Glutamatergic neuron (in vitro differentiated cells): ENCODE measurements around the gene COL15A1. TPM values are rescaled to one million over a fixed set of nuclear protein-coding genes. Genes with fewer than 3 reads are reported as not detected.

Experiments used
- DNase-seq: peaks from one replicate; pipeline ENCODE4 v3.0.0; 2022
- H3K27ac Mint-ChIP-seq: one replicate; pipeline ENCODE4 v1.8.0; 2020; ENCODE audit warnings: mild to moderate bottlenecking, mixed read lengths, inconsistent platforms; ENCODE audit not compliant: unreplicated experiment
- H3K27me3 Mint-ChIP-seq: one replicate; pipeline ENCODE4 v1.8.0; 2020; ENCODE audit warnings: mild to moderate bottlenecking, moderate library complexity, mixed read lengths, inconsistent platforms; ENCODE audit not compliant: unreplicated experiment
- H3K36me3 Mint-ChIP-seq: one replicate; pipeline ENCODE4 v1.8.0; 2020; ENCODE audit warnings: mild to moderate bottlenecking, mixed read lengths, inconsistent platforms; ENCODE audit not compliant: unreplicated experiment
- H3K4me1 Mint-ChIP-seq: one replicate; pipeline ENCODE4 v1.8.0; 2020; ENCODE audit warnings: mild to moderate bottlenecking, low read depth, mixed read lengths, inconsistent platforms; ENCODE audit not compliant: unreplicated experiment
- H3K4me3 Mint-ChIP-seq: one replicate; pipeline ENCODE4 v1.8.0; 2020; ENCODE audit warnings: mild to moderate bottlenecking, mixed read lengths, inconsistent platforms; ENCODE audit not compliant: unreplicated experiment
- H3K9me3 Mint-ChIP-seq: one replicate; pipeline ENCODE4 v1.8.0; 2020; ENCODE audit warnings: mild to moderate bottlenecking, moderate library complexity, mixed read lengths, inconsistent platforms; ENCODE audit not compliant: unreplicated experiment
- total RNA-seq: library from RNA; stranded (reverse); fragmentation: NEBNext Ultra II Directional; extraction: Animal tissue kit (Norgen Biotek cat#: 25700); gene quantifications from one replicate; pipeline ENCODE4 v1.2.1, GENCODE V29; 2021; ENCODE audit not compliant: unreplicated experiment
- TF ChIP-seq, protein P1 (sequence below): fragments of 200-600 bp; sonication (generic); IDR thresholded peaks from one replicate; pipeline ENCODE4 v1.5.0; 2021; ENCODE audit not compliant: partially characterized antibody, unreplicated experiment

Gene COL15A1
- total RNA-seq, 1 donor from 2014 or later: not detected

DNA sequence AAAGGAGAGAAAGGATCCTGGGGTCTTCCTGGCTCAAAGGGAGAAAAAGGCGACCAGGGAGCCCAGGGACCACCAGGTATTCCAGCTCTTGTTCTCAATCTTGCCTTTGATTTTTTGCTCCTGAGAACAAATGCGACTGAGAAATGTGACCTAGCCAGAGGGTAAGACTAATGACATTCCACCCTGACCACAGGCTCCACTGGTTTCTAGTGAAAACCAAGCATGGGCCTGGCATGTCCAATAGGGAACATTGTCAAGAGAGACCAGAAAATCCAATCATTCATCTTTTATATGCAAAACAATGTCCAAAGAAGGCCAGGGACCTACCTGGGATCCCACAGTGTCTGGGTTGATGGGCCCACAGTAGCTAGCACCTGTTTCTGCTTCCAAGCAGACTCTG lies 110.9 kb downstream of the COL15A1 start:
- no peaks in the 10 kb centered on the region for H3K4me1 Mint-ChIP-seq
- no peaks in the 10 kb centered on the region for H3K9me3 Mint-ChIP-seq
- H3K4me3 Mint-ChIP-seq: no peak overlapping the region
- no peak overlapping the region for H3K27ac Mint-ChIP-seq
- no peaks in the 10 kb centered on the region for H3K36me3 Mint-ChIP-seq
- peaks cover 5% of the 10 kb centered on the region for H3K27me3 Mint-ChIP-seq
- DNase-seq: no peak
- TF ChIP-seq, protein P1, sequence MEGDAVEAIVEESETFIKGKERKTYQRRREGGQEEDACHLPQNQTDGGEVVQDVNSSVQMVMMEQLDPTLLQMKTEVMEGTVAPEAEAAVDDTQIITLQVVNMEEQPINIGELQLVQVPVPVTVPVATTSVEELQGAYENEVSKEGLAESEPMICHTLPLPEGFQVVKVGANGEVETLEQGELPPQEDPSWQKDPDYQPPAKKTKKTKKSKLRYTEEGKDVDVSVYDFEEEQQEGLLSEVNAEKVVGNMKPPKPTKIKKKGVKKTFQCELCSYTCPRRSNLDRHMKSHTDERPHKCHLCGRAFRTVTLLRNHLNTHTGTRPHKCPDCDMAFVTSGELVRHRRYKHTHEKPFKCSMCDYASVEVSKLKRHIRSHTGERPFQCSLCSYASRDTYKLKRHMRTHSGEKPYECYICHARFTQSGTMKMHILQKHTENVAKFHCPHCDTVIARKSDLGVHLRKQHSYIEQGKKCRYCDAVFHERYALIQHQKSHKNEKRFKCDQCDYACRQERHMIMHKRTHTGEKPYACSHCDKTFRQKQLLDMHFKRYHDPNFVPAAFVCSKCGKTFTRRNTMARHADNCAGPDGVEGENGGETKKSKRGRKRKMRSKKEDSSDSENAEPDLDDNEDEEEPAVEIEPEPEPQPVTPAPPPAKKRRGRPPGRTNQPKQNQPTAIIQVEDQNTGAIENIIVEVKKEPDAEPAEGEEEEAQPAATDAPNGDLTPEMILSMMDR: no peak

DNA sequence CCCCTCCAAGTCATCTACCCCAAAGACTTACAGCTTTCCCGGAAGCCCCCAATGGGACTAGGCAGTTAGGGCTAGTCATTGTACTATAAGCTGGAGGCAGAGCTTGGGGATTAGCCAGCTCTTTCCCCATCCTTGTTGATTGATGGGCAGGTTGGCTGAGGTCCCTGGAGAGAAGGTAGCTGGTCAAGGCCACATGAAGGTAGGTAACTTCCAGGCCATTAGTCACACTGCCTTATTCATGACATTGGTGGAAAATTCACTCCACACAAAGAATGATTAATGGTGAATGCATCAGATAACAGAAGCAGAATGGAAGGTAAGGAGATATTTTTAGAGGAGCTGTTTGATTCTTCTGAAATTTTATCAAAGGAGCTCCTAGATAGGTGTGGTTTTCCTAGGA lies 111.7 kb downstream of the COL15A1 start:
- Mint-ChIP-seq H3K27me3 (peaks cover 5% of the 10 kb centered on the region), H3K4me3 (no peak overlapping the region), H3K9me3 (no peaks in the 10 kb centered on the region), H3K27ac (no peak overlapping the region), H3K36me3 (no peaks in the 10 kb centered on the region), H3K4me1 (no peaks in the 10 kb centered on the region)
- TF ChIP-seq, protein P1: no peak
- no peak for DNase-seq

DNA sequence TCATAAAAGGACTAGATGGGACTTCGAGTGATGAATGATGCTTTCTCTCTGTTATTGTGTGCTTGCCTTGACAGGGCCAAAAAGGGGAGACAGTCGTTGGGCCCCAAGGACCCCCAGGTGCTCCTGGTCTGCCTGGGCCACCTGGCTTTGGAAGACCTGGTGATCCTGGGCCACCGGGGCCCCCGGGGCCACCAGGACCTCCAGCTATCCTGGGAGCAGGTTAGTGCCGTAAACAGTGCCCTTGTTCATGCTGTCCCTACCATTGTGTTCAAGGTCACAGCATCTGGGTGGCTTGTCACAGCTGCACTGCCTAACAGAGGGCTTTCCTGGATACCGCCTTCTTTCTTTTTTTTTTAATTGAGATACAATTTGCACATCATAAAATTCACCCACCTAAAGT lies 112.5 kb downstream of the COL15A1 start:
- TF ChIP-seq, protein P1: no peak
- Mint-ChIP-seq H3K27me3 (peaks cover 5% of the 10 kb centered on the region), H3K4me3 (no peak overlapping the region), H3K36me3 (no peaks in the 10 kb centered on the region), H3K9me3 (no peaks in the 10 kb centered on the region), H3K27ac (no peak overlapping the region), H3K4me1 (no peaks in the 10 kb centered on the region)
- no peak for DNase-seq

DNA sequence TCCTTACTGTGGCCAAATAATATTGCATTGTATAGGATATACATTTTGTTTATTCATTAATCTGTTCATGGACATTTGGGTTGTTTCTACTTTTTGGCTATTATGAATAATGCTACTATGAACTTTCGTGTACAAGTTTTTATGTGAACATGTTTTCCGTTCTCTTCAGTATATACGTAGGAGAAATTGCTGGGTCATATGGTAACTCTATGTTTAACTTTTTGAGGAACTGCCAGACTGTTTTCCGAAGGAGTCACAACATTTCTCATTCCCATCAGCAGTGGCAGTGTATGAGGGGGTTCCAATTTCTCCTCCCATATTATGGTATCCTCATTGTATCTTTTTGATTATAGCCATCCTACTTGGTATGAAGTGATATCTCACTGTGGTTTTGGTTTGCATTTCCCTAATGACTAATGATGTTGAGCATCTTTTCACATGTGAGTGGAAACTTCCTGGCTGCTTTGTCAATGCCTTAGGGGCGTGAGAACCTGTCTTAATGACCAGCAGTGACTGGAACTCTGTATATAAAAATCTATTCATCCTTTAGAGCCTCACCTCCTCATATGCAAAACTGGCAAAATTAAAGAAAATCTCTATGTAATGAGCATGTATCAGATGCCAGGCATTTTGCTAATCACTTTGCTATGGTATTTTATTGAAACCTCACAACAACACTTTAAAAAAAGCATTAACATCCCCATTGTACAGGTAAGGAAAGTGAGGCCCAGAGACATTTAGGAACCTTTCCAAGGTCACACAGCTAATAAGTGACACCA lies 113.4 kb downstream of the COL15A1 start:
- no peaks in the 10 kb centered on the region for H3K4me1 Mint-ChIP-seq

More for the DNA sequence above, 113.4 kb downstream of the COL15A1 start:
- no peak overlapping the region for H3K27ac Mint-ChIP-seq
- no peaks in the 10 kb centered on the region for H3K9me3 Mint-ChIP-seq
- peaks cover 5% of the 10 kb centered on the region for H3K27me3 Mint-ChIP-seq
- DNase-seq: no peak
- TF ChIP-seq, protein P1: no peak
- H3K36me3 Mint-ChIP-seq: no peaks in the 10 kb centered on the region
- H3K4me3 Mint-ChIP-seq: no peak overlapping the region
